NCI-H1436 treated with DMSO at 0.1 percent for 48 hours (cell line): ENCODE measurements around the gene TRIM36.

ENCODE experiments used
- DNase-seq: peaks from one replicate; lab custom pipeline; 2025; lab: John Stamatoyannopoulos, UW

The TRIM36 gene

GRCh38 chr5:115165790-115166189, 3.9 kb downstream of the TRIM36 start:
- no peak for DNase-seq

- peak; percentile 56 for DNase-seq
Observed at GRCh38 chr5:115160975-115161475, 8.7 kb downstream of the TRIM36 start.

GRCh38 chr5:115151208-115151805, 18.4 kb downstream of the TRIM36 start:
- DNase-seq = no peak

- no peak for DNase-seq
Observed at GRCh38 chr5:115150512-115150911, 19.2 kb downstream of the TRIM36 start.

- no peak for DNase-seq
Observed at GRCh38 chr5:115147052-115147451, 22.7 kb downstream of the TRIM36 start.

GRCh38 chr5:115136294-115136693, 33.4 kb downstream of the TRIM36 start:
- DNase-seq = no peak

GRCh38 chr5:115132465-115132864, 37.2 kb downstream of the TRIM36 start:
- no peak for DNase-seq

- DNase-seq = no peak
Observed at GRCh38 chr5:115126303-115126702, 43.4 kb downstream of the TRIM36 start.

GRCh38 chr5:115124741-115125140, 45.0 kb downstream of the TRIM36 start:
- peak; percentile 5 for DNase-seq

- no peak for DNase-seq
Observed at GRCh38 chr5:115116001-115116400, 53.7 kb downstream of the TRIM36 start.

GRCh38 chr5:115109840-115110239, 59.9 kb downstream of the TRIM36 start:
- DNase-seq = no peak

GRCh38 chr5:115109356-115109755, 60.4 kb downstream of the TRIM36 start:
- no peak for DNase-seq

GRCh38 chr5:115100319-115100955, 69.3 kb downstream of the TRIM36 start:
- no peak for DNase-seq

- no peak for DNase-seq
Observed at GRCh38 chr5:115098041-115098702, 71.5 kb downstream of the TRIM36 start.

- DNase-seq = no peak
Observed at GRCh38 chr5:115097236-115097635, 72.5 kb downstream of the TRIM36 start.

- no peak for DNase-seq
Observed at GRCh38 chr5:115096034-115096769, 73.5 kb downstream of the TRIM36 start.

- no peak for DNase-seq
Observed at GRCh38 chr5:115087951-115088350, 81.8 kb downstream of the TRIM36 start.

- DNase-seq = no peak
Observed at GRCh38 chr5:115086473-115086872, 83.2 kb downstream of the TRIM36 start.

- DNase-seq = no peak
Observed at GRCh38 chr5:115084246-115084793, 85.4 kb downstream of the TRIM36 start.

- DNase-seq = peak; percentile 11
Observed at GRCh38 chr5:115079924-115080623, 89.6 kb downstream of the TRIM36 start.
